Karpas-422 (cell line): ENCODE results near the gene ZBED4. TPM values are rescaled to one million over a fixed set of nuclear protein-coding genes. Genes with fewer than 3 reads are reported as not detected.

Experiments
- DNase-seq: peaks from one replicate; pipeline ENCODE4 v3.0.0-alpha.2; 2015
- H2AFZ ChIP-seq: fragments of 200-600 bp; sonication (generic); 2 replicates; pipeline ENCODE4 v1.6.1; 2014; ENCODE audit warnings: antibody characterized with exemption, low read length, mixed read lengths
- H3K27ac ChIP-seq: fragments of 200-600 bp; sonication (generic); 2 replicates; pipeline ENCODE4 v1.5.1; 2014; ENCODE audit warnings: mild to moderate bottlenecking, low read length, moderate library complexity
- H3K27me3 ChIP-seq: fragments of 200-600 bp; sonication (generic); 2 replicates; pipeline ENCODE4 v1.6.1; 2014; ENCODE audit warnings: low read length, mixed read lengths
- H3K36me3 ChIP-seq: fragments of 200-600 bp; sonication (generic); 2 replicates; pipeline ENCODE4 v1.6.1; 2014; ENCODE audit warnings: low read length, mixed read lengths; ENCODE audit not compliant: insufficient read depth
- H3K4me1 ChIP-seq: fragments of 200-600 bp; sonication (generic); 2 replicates; pipeline ENCODE4 v1.6.1; 2014; ENCODE audit warnings: mild to moderate bottlenecking, low read length, mixed read lengths
- H3K4me2 ChIP-seq: fragments of 200-600 bp; sonication (generic); 2 replicates; pipeline ENCODE4 v1.6.1; 2014; ENCODE audit warnings: low read length, low read depth, mild to moderate bottlenecking; ENCODE audit not compliant: poor library complexity, severe bottlenecking
- H3K4me3 ChIP-seq: fragments of 200-600 bp; sonication (generic); 2 replicates; pipeline ENCODE4 v1.5.1; 2014; ENCODE audit warnings: mild to moderate bottlenecking, antibody characterized with exemption, low read length, mixed read lengths
- H3K79me2 ChIP-seq: fragments of 200-600 bp; sonication (generic); 2 replicates; pipeline ENCODE4 v1.6.1; 2014; ENCODE audit warnings: mild to moderate bottlenecking, low read length, mixed read lengths
- H3K9ac ChIP-seq: fragments of 200-600 bp; sonication (generic); 2 replicates; pipeline ENCODE4 v1.6.0; 2014; ENCODE audit warnings: low read length
- H3K9me2 ChIP-seq: fragments of 200-600 bp; sonication (generic), shearing (Covaris generic); replicated peaks from 2 replicates; pipeline ENCODE4 v1.6.0; 2014; ENCODE audit warnings: mild to moderate bottlenecking, low read length, moderate library complexity; ENCODE audit not compliant: insufficient read depth
- H3K9me3 ChIP-seq: fragments of 300-700, 200-600 bp; sonication (generic); 2 replicates; pipeline ENCODE4 v1.6.1; 2014; ENCODE audit warnings: low read length, mixed read lengths
- H4K20me1 ChIP-seq: fragments of 200-600 bp; sonication (generic); 2 replicates; pipeline ENCODE4 v1.6.1; 2014; ENCODE audit warnings: mild to moderate bottlenecking, antibody characterized with exemption, low read length, low read depth; ENCODE audit not compliant: insufficient read depth
- total RNA-seq: library from RNA; depleted of rRNA; stranded (reverse); fragments of >200 nt; shearing (Covaris generic); gene quantifications from 2 replicates; pipeline ENCODE4 v1.2.3, GENCODE V29; 2014; ENCODE audit warnings: low replicate concordance

Gene ZBED4
- total RNA-seq, 1 experiment from 2014 or later: 24.6 TPM

DNA sequence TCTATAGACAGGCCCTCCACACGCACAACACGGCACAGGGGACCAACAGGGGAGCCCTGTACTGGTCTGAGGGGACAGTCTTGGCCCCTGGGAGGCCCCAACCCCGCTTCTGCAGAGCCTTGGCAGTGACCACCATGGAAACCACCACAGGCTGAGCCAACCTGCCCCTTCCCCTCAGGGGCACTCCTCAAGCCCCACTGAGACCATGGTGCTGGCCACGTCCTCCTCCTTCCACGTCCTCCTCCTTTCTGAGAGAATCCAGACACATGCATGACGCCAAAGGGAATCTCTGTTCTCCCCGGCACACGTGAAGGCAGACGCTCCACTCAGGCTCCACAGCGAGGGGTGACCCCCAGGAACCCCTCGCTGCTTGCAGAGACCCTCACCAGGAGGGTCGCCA is 28.7 kb upstream of the ZBED4 start:
- DNase-seq: no peak
- Histone ChIP-seq H3K27ac (no peak overlapping the region), H4K20me1 (peaks cover 51% of the 10 kb centered on the region), H3K4me2 (peak overlapping the region; percentile 91), H3K79me2 (peaks cover 72% of the 10 kb centered on the region), H3K27me3 (no peaks in the 10 kb centered on the region), H3K9ac (peak overlapping the region; percentile 99; the same call in 1 of the 2 replicates), H3K4me3 (no peak overlapping the region), H3K9me2 (no peaks in the 10 kb centered on the region), H2AFZ (no peak overlapping the region), H3K36me3 (peaks cover 29% of the 10 kb centered on the region; the same call in 1 of the 2 replicates), H3K9me3 (no peaks in the 10 kb centered on the region), H3K4me1 (peaks cover 29% of the 10 kb centered on the region)

DNA sequence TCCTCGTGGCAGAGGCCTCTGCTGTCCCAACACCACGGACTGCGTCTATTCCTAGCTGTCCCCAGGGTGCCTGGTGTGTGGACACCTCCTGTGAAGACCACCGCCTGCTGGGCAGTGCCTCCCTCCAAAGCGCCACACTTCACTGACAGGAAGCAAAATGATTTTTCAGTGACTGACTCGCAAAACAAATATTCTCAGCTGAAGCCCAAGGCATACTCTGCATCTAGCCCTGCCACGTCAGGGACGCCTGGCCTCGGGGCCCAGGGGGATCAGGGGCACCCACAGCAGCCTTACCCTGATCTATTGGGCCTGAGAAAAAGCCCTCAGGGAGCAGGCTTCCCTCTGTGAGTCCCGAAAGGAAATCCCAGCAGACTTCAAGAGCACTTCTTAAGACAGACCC is 28.2 kb upstream of the ZBED4 start:
- H2AFZ ChIP-seq: no peak overlapping the region
- H3K4me3 ChIP-seq: peak overlapping the region; percentile 100
- peak overlapping the region; percentile 91 for H3K4me2 ChIP-seq
- no peaks in the 10 kb centered on the region for H3K9me3 ChIP-seq
- H4K20me1 ChIP-seq: peaks cover 51% of the 10 kb centered on the region
- no peak for DNase-seq
- no peaks in the 10 kb centered on the region for H3K9me2 ChIP-seq
- H3K79me2 ChIP-seq: peaks cover 67% of the 10 kb centered on the region
- peak overlapping the region; percentile 99 for H3K9ac ChIP-seq
- H3K4me1 ChIP-seq: peaks cover 34% of the 10 kb centered on the region
- peaks cover 29% of the 10 kb centered on the region; the same call in 1 of the 2 replicates for H3K36me3 ChIP-seq
- no peak overlapping the region for H3K27ac ChIP-seq
- no peaks in the 10 kb centered on the region for H3K27me3 ChIP-seq

DNA sequence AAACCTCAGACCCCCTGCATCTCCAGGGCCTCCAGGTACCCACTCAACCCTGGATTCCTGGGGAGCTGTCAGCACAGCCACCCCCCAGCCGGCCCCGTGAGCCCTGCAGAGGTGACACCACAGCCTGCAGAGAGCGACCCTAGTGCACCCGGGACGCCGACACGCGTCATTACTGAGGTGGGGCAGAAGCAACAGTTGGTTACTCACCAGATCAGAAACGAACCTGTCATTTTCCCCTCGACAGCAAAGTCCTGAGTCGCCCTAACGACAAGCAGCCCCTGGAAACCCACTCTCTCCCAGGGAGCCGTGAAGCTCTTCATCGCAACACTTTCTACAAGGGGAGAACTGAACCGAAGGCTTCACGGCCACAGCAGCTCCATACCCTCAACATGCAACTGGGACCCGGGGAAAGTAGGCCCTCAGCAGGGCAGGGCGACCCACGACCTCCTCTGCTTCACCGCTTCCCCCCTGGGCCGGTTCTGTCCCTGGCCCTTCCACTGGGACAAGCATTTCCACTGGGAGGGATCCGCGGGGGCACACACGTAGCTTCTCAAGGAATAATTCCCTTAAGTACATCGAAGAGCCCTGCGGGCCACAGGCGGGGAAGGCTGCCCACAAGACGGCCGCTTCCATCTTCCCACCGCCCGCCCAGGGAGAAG is 27.6 kb upstream of the ZBED4 start:
- Histone ChIP-seq H2AFZ (no peak overlapping the region), H3K36me3 (peaks cover 25% of the 10 kb centered on the region; the same call in 1 of the 2 replicates), H3K27ac (no peak overlapping the region; the same call in 1 of the 2 replicates), H3K79me2 (peaks cover 61% of the 10 kb centered on the region), H3K9me3 (no peaks in the 10 kb centered on the region), H3K9me2 (no peaks in the 10 kb centered on the region), H3K4me3 (peak overlapping the region; percentile 100), H3K9ac (peak overlapping the region; percentile 99), H4K20me1 (peaks cover 45% of the 10 kb centered on the region), H3K4me2 (peak overlapping the region; percentile 91), H3K27me3 (no peaks in the 10 kb centered on the region), H3K4me1 (peaks cover 35% of the 10 kb centered on the region)
- DNase-seq: peak; percentile 71

DNA sequence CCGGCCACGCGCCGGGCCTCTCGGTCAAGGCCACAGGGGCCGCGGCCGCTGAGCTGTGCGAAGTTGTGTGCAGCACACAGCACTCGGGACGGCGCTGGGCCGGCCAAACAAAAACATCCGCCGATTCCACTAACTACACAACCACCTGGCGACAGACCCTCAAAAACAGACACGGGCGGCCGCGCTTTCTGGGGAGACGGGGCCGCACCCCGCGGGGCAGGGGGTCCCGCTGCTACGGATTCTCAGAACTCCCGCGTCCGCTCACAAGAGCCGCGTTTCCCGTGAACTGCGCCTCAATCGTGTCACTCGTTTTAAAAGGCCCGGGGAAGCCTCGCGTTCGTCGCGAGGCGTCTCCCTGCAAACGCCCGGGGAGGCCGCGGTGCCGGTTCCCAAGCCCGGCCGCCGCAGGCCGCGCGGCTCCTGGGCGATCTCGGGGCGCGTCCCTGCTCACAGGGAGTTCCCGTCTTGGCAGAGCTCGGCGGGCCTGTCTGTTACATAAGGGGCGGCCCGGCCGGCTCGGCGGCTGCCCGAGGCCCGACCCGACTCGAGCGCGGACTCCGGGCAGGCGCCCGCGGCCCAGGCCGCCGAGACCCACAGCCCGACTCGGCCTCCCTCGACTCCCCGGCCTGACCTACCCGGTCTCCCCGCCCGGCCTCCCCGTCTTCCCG is 26.9 kb upstream of the ZBED4 start:
- Histone ChIP-seq H2AFZ (no peak overlapping the region), H3K4me3 (peak overlapping the region; percentile 100), H3K4me1 (peaks cover 35% of the 10 kb centered on the region)

DNA sequence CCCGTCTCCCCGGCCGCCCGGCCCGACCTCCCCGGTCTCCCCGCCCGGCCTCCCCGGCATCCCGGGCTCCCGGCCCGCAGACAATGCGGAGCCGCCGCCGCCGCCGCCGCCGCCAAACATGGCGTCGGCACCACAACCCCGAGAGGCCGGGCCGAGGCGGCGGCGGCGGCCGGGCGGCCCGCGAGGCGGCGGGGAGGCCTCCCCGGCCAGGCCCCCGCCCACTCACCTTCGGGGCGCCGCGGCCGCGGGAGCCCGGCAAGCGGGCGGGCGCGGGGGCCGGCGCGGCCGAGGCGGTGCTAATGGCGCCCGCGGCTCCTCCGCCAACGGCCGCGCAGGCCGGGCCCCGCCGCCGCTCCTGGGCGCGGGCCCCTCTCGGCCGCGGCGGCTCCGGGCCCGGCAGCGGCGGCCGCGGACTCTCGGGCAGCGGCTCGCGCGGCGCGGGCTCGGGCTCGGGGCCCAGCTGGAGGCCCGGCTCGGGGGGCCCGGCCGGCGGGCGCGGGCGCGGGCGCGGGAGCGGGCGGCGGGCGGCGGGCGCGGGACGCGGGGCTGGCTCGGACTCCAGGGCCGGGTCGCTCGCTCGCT is 26.3 kb upstream of the ZBED4 start:
- H3K9me3 ChIP-seq: no peaks in the 10 kb centered on the region
- H3K79me2 ChIP-seq: peaks cover 48% of the 10 kb centered on the region
- peaks cover 35% of the 10 kb centered on the region for H3K4me1 ChIP-seq
- peak overlapping the region; percentile 91 for H3K4me2 ChIP-seq
- H3K27me3 ChIP-seq: no peaks in the 10 kb centered on the region
- peak overlapping the region; percentile 42; the same call in 1 of the 2 replicates for H3K27ac ChIP-seq
- peak; percentile 60 for DNase-seq
- H3K9ac ChIP-seq: peak overlapping the region; percentile 99
- peaks cover 42% of the 10 kb centered on the region for H4K20me1 ChIP-seq
- no peak overlapping the region for H2AFZ ChIP-seq
- no peaks in the 10 kb centered on the region for H3K9me2 ChIP-seq
- peak overlapping the region; percentile 100 for H3K4me3 ChIP-seq
- H3K36me3 ChIP-seq: peaks cover 22% of the 10 kb centered on the region; the same call in 1 of the 2 replicates

More for the DNA sequence above, 26.9 kb upstream of the ZBED4 start:
- DNase-seq: peak; percentile 66
- no peaks in the 10 kb centered on the region for H3K9me2 ChIP-seq
- H3K27me3 ChIP-seq: no peaks in the 10 kb centered on the region
- H3K36me3 ChIP-seq: peaks cover 22% of the 10 kb centered on the region; the same call in 1 of the 2 replicates
- peak overlapping the region; percentile 42; the same call in 1 of the 2 replicates for H3K27ac ChIP-seq
- H3K4me2 ChIP-seq: peak overlapping the region; percentile 91
- no peaks in the 10 kb centered on the region for H3K9me3 ChIP-seq
- H3K79me2 ChIP-seq: peaks cover 54% of the 10 kb centered on the region
- peak overlapping the region; percentile 99 for H3K9ac ChIP-seq
- peaks cover 42% of the 10 kb centered on the region for H4K20me1 ChIP-seq

DNA sequence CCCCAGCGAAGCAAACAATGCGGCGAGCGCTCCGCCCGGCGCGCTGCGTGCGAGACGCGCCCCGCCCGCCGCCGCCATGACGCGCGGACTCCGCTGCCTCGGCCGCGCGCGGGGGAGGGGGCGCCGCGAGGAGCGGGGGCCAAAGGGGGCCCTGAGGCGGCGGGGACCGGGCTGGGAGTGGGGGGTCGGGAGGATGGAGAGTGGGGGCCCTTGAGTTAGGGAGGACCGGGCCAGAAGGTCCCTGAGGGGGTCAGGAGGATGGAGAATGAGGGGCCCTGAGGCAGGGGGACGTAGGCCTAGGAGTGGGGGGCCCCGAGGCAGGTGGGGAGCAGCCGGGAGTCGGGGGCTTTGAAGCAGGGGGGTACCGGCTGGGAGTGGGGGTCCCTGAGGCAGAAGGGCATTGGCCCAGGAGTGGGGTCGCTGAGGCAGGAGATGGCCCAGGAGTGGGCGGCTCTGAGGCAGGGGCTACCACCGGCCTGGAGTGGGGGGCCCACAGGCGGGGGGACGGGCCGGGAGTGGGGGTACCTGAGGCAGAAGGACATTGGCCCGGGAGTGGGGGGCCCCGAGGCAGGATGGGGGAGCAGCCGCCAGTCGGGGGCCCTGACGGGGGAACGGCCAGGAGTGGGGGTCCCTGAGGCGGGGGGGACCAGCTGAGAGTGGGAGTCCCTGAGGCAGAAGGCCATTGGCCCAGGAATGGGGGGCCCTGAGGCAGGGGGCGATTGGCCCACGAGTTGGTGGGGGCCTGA is 25.6 kb upstream of the ZBED4 start, which contains the start of gene BRD1:
TSS of gene BRD1 (minus strand) at position 21 of the 746 bp plus-strand sequence. CDS start 3,556 bp downstream, outside the sequence.
- Histone ChIP-seq H3K4me3 (peak within 1 kb of the TSS; percentile 100), H3K4me1 (peaks cover 35% of the 10 kb centered on the region), H2AFZ (peak within 1 kb of the TSS; percentile 88), H3K9ac (peak within 1 kb of the TSS; percentile 99), H3K4me2 (peak within 1 kb of the TSS; percentile 91), H3K27ac (peak within 1 kb of the TSS; percentile 42; the same call in 1 of the 2 replicates), H3K36me3 (peaks cover 22% of the 10 kb centered on the region; the same call in 1 of the 2 replicates), H3K79me2 (peaks cover 41% of the 10 kb centered on the region), H3K27me3 (no peaks in the 10 kb centered on the region), H3K9me3 (no peaks in the 10 kb centered on the region), H3K9me2 (no peaks in the 10 kb centered on the region), H4K20me1 (peaks cover 37% of the 10 kb centered on the region)
- peak; percentile 88 for DNase-seq

DNA sequence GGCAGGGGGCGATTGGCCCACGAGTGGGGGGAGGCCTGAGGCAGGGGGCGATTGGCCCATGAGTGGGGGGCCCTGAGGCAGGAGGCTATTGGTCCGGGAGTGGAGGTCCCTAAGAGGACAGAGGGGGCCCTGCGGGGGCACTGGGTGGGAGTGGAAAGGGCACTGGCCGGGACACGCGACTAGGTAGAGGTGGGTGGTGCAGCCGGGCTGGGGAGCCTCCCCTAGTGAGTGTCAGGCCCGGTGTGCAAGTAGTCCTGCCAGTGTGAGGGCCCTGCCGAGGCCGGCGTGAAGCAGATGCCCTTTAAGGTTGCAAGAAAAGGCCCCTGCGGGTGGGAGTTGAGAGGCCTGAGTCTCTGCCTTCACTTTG is 25.1 kb upstream of the ZBED4 start:
- Histone ChIP-seq H3K4me1 (peaks cover 35% of the 10 kb centered on the region), H3K27ac (no peak overlapping the region), H4K20me1 (peaks cover 31% of the 10 kb centered on the region)

More for the DNA sequence above, 25.1 kb upstream of the ZBED4 start:
- Histone ChIP-seq H3K36me3 (peaks cover 17% of the 10 kb centered on the region; the same call in 1 of the 2 replicates), H3K27me3 (no peaks in the 10 kb centered on the region), H3K9me2 (no peaks in the 10 kb centered on the region), H3K4me2 (peak overlapping the region; percentile 76), H3K79me2 (peaks cover 36% of the 10 kb centered on the region), H3K4me3 (no peak overlapping the region; the same call in 1 of the 2 replicates), H2AFZ (no peak overlapping the region), H3K9me3 (no peaks in the 10 kb centered on the region), H3K9ac (peak overlapping the region; percentile 80)
- no peak for DNase-seq
